IMR-90 (cell line): ENCODE measurements around the gene CDHR1. TPM values are rescaled to one million over a fixed set of nuclear protein-coding genes. Genes with fewer than 3 reads are reported as not detected.

Experiments used
- ATAC-seq: fragments of 200-7000 bp; cut with Tn5 transposase; 2 replicates; pipeline ENCODE4 v1.9.1; 2020; ENCODE audit warnings: low read depth, mild to moderate bottlenecking, moderate library complexity
- BruUV-seq: library from RNA; stranded (reverse); fragments of 400-500 nt; replicated peaks from 2 replicates; lab custom pipeline; 2021; lab: Mats Ljungman, UMichigan
- CTCF ChIA-PET: fragments of 300-600 bp; formaldehyde crosslinking; extraction: SDS; loops from one replicate; lab custom pipeline; 2021; ENCODE audit warnings: antibody characterized with exemption; lab: Yijun Ruan, JAX
- POLR2A ChIA-PET: fragments of 300-600 bp; sonication (Branson Sonifier 250); formaldehyde crosslinking; loops from one replicate; lab custom pipeline; 2022; ENCODE audit warnings: antibody characterized with exemption; ENCODE audit not compliant: unreplicated experiment; lab: Charles Lee
- DNase-seq: peaks from one replicate; pipeline ENCODE4 v3.0.0; 2013
- H2AFZ ChIP-seq: replicated peaks from 2 replicates; pipeline ENCODE3; 2013; ENCODE audit warnings: low read length, mild to moderate bottlenecking; ENCODE audit not compliant: poor library complexity
- H2AK5ac ChIP-seq: 2 replicates; pipeline ENCODE4 v1.6.1; 2013; ENCODE audit warnings: low read depth, low read length, inconsistent platforms
- H2AK9ac ChIP-seq: replicated peaks from 2 replicates; pipeline ENCODE3; 2013; ENCODE audit warnings: mild to moderate bottlenecking, low read depth, low read length, moderate library complexity; ENCODE audit not compliant: poor library complexity
- H2BK120ac ChIP-seq: 2 replicates; pipeline ENCODE4 v1.6.1; 2013; ENCODE audit warnings: low read depth, low read length, inconsistent platforms
- H2BK15ac ChIP-seq: 3 replicates; pipeline ENCODE4 v1.6.1; 2013; ENCODE audit warnings: low read depth, low read length, inconsistent platforms
- H2BK20ac ChIP-seq: 2 replicates; pipeline ENCODE4 v1.6.1; 2013; ENCODE audit warnings: low read depth, mild to moderate bottlenecking, inconsistent platforms, low read length, moderate library complexity
- H2BK5ac ChIP-seq: 2 replicates; pipeline ENCODE4 v1.6.1; 2013; ENCODE audit warnings: mild to moderate bottlenecking, low read depth, low read length, inconsistent platforms; ENCODE audit not compliant: poor library complexity, severe bottlenecking
- H3K14ac ChIP-seq: replicated peaks from 2 replicates; pipeline ENCODE4 v1.6.1; 2013; ENCODE audit warnings: low read depth, low read length, inconsistent platforms
- H3K18ac ChIP-seq: 2 replicates; pipeline ENCODE4 v1.6.1; 2013; ENCODE audit warnings: low read depth, low read length, control low read depth
- H3K23ac ChIP-seq: 2 replicates; pipeline ENCODE4 v1.6.1; 2013; ENCODE audit warnings: low read depth, low read length, inconsistent platforms
- H3K27ac ChIP-seq: 2 replicates; pipeline ENCODE4 v1.5.1; 2013; ENCODE audit warnings: mild to moderate bottlenecking, control low read depth, low read length; ENCODE audit not compliant: insufficient read depth
- H3K27me3 ChIP-seq: 2 replicates; pipeline ENCODE4 v1.6.1; 2013; ENCODE audit warnings: low read length; ENCODE audit not compliant: control insufficient read depth, insufficient read depth
- H3K36me3 ChIP-seq: 2 replicates; pipeline ENCODE4 v1.6.1; 2013; ENCODE audit warnings: low read length, mixed read lengths; ENCODE audit not compliant: control insufficient read depth, insufficient read depth
- H3K4ac ChIP-seq: 2 replicates; pipeline ENCODE4 v1.6.1; 2013; ENCODE audit warnings: low read depth, low read length, inconsistent platforms
- H3K4me1 ChIP-seq: 2 replicates; pipeline ENCODE4 v1.6.1; 2013; ENCODE audit warnings: low read length, mixed read lengths; ENCODE audit not compliant: control insufficient read depth, insufficient read depth
- H3K4me2 ChIP-seq: 2 replicates; pipeline ENCODE4 v1.6.1; 2013; ENCODE audit warnings: low read depth, mild to moderate bottlenecking, control low read depth, low read length, moderate library complexity
- H3K4me3 ChIP-seq: 2 replicates; pipeline ENCODE4 v1.5.1; 2013; ENCODE audit warnings: low read depth, mild to moderate bottlenecking, control low read depth, low read length, moderate library complexity; ENCODE audit not compliant: insufficient read depth
- H3K56ac ChIP-seq: 2 replicates; pipeline ENCODE4 v1.6.1; 2013; ENCODE audit warnings: low read length, inconsistent platforms; ENCODE audit not compliant: insufficient read depth; ENCODE audit errors: extremely low read depth
- H3K79me1 ChIP-seq, 2 experiments: 2 replicates each; pipeline ENCODE4 v1.6.1; 2013; ENCODE audit warnings: low read length in 2 of 2, inconsistent platforms in 1 of 2, low read depth in 1 of 2
- H3K9ac ChIP-seq: 2 replicates; pipeline ENCODE4 v1.6.1; 2013; ENCODE audit warnings: low read depth, low read length, control low read depth
- H3K9me1 ChIP-seq: 2 replicates; pipeline ENCODE4 v1.6.1; 2013; ENCODE audit warnings: low read length, inconsistent platforms; ENCODE audit not compliant: insufficient read depth
- H3K9me3 ChIP-seq: 2 replicates; pipeline ENCODE4 v1.6.1; 2013; ENCODE audit warnings: low read length; ENCODE audit not compliant: control insufficient read depth, insufficient read depth
- H4K20me1 ChIP-seq: 2 replicates; pipeline ENCODE4 v1.6.1; 2013; ENCODE audit warnings: low read length, inconsistent platforms; ENCODE audit not compliant: insufficient read depth
- H4K5ac ChIP-seq: 2 replicates; pipeline ENCODE4 v1.6.1; 2013; ENCODE audit warnings: mild to moderate bottlenecking, low read depth, low read length, control low read depth
- H4K8ac ChIP-seq, 2 experiments: 2 replicates each; pipeline ENCODE4 v1.6.1; 2013; ENCODE audit warnings: low read depth in 2 of 2, low read length in 2 of 2, control low read depth in 1 of 2, inconsistent platforms in 1 of 2
- H4K91ac ChIP-seq: 2 replicates; pipeline ENCODE4 v1.6.1; 2013; ENCODE audit warnings: low read depth, low read length, inconsistent platforms; ENCODE audit not compliant: insufficient read depth
- CHD1 ChIP-seq: IDR thresholded peaks from 2 replicates; pipeline ENCODE4 v1.6.1; 2012; ENCODE audit warnings: low read depth, low read length, improper control_type of control experiment
- RCOR1 ChIP-seq: IDR thresholded peaks from 2 replicates; pipeline ENCODE4 v1.6.1; 2012; ENCODE audit warnings: mild to moderate bottlenecking, low read length, improper control_type of control experiment; ENCODE audit not compliant: insufficient replicate concordance
- WGBS, 2 experiments: methylation state at CpG; one replicate each; pipeline versions ENCODE4 v1.1.5 to v1.1.7; 2013; ENCODE audit warnings: missing lambda C conversion rate in 2 of 2; ENCODE audit not compliant: insufficient read length in 1 of 2; ENCODE audit errors: extremely low coverage in 2 of 2; 5-methylcytosine and 5-hydroxymethylcytosine counted together
- dilution Hi-C: fragments of 300-500 bp; cut with HindIII; formaldehyde crosslinking; loops from one replicate; pipeline ENCODE4 v1.14.3; 2018; ENCODE audit warnings: low sequenced_read_pairs; ENCODE audit not compliant: unreplicated experiment
- in situ Hi-C: fragments of 300-500 bp; cut with MboI; formaldehyde crosslinking; loops from 3 replicates; pipeline ENCODE4 v1.14.3; 2019; ENCODE audit warnings: low sequenced_read_pairs, inconsistent platforms, mixed read lengths
- intact Hi-C: fragments of 100-400 bp; cut with micrococcal nuclease; formaldehyde crosslinking; loops from 2 replicates; pipeline ENCODE4 v1.10.0; 2022
- polyA plus RNA-seq, 3 experiments: library from polyadenylated mRNA; depleted of rRNA; stranded (reverse); fragments of >200 nt; gene quantifications; 2 replicates each; pipeline ENCODE4 v1.2.3, GENCODE V29; 2012; ENCODE audit warnings: low replicate concordance in 1 of 3
- total RNA-seq: library from RNA; depleted of rRNA; stranded (reverse); fragments of >200 nt; gene quantifications from 2 replicates; pipeline ENCODE4 v1.2.3, GENCODE V29; 2012

The CDHR1 gene
- total and polyA plus RNA-seq, 2 of the 4 experiments (the other 2 are of a cell fraction), result not detected

DNA sequence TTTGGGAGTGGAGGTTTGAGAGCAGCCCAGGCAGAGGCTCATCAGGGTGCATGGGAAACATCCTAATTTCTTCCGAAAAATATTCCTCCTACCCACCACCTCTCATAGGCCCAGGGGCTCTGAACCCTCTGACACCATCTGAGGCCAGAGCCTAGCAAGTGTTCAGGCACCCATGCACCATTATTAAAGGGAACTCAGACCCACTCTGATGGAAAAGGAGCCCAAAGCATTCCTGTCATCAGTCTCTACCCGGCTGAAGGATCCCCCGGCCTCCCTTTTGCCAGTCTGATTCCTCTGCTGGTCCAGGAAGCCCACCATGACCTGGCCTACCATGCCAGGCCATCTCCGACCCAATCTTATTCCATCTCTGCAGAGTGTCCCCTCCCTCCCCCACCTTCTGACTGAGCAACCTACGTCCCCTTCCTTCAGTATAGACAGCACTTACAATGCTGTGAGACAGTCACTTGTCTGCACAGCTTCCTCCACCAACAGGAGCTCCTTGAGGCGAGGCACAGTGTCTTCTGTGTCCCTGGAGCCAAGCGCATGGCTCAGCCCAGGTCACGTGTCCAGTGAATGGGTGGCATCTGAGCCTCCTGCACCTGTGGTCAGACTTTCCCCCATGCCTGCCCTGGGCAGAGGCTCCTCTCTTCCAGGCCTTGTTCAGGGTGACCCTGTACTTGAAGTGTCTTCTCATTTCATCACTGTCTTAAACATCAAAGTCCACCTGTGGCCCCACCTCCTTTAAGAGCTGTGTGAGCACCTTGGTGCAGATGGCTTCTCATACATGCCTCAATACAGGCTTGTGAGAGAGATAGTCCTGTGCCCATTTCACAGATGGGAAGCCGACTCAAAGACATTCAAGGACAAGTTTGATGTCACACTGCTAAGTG, 21.6 kb upstream of the CDHR1 start:
- Histone ChIP-seq H2AK5ac (no peak overlapping the region), H3K23ac (no peak overlapping the region), H4K91ac (no peak overlapping the region), H2AFZ (no peak overlapping the region), H3K56ac (no peak overlapping the region), H2BK20ac (no peak overlapping the region), H3K36me3 (no peaks in the 10 kb centered on the region), H3K27me3 (no peaks in the 10 kb centered on the region), H3K9ac (no peak overlapping the region), H3K4ac (no peak overlapping the region), H3K4me1 (no peaks in the 10 kb centered on the region), H2BK15ac (no peak overlapping the region), H2BK120ac (no peak overlapping the region), H3K4me2 (no peak overlapping the region), H3K27ac (no peak overlapping the region), H4K8ac (no peak overlapping the region), H2BK5ac (no peak overlapping the region), H3K9me1 (no peaks in the 10 kb centered on the region), H4K5ac (no peak overlapping the region), H2AK9ac (no peak overlapping the region), H3K4me3 (no peak overlapping the region), H3K18ac (no peak overlapping the region), H3K79me1 (no peaks in the 10 kb centered on the region), H3K9me3 (no peaks in the 10 kb centered on the region), H4K20me1 (no peaks in the 10 kb centered on the region), H3K14ac (no peak overlapping the region)
- in situ Hi-C loops, result no loop called here
- dilution Hi-C loops, result no loop called here
- TF ChIP-seq RCOR1 (no peak), CHD1 (no peak)
- ChIA-PET POLR2A (no interaction called here), CTCF (interaction anchor here (0.6 kb wide), 1 partner anchor 25 kb away, joined by 5 read pairs; no protein-coding TSS in a partner anchor)
- BruUV-seq, result no TSS peak
- intact Hi-C loops, result no loop called here
- DNase-seq, result no peak
- WGBS, 2 experiments, result 31% methylated on average over 4 of the region's 9 CpGs; no CpG with 5 or more reads in 1 of the 2 experiments
- ATAC-seq, result no peak
